Thyroid gland (tissue), 4 donors: ENCODE results near the gene OTUD1.

ENCODE experiments used
- CTCF ChIP-seq, 6 experiments: fragments of 200-600 bp in 3 of 6; fragments of 450-650 bp in 3 of 6; sonication (generic) in 3 of 6; IDR thresholded peaks; one replicate each; pipeline ENCODE4 v1.5.1; 2016 to 2019; ENCODE audit warnings: antibody characterized with exemption in 6 of 6, mild to moderate bottlenecking in 2 of 6, inconsistent platforms in 1 of 6, moderate library complexity in 1 of 6
- POLR2A ChIP-seq, 2 donors: fragments of 450-650 bp; IDR thresholded peaks; one replicate each; pipeline ENCODE4 v1.6.1; 2017; ENCODE audit warnings: antibody characterized with exemption in 2 of 2, mild to moderate bottlenecking in 2 of 2, moderate library complexity in 1 of 2

DNA sequence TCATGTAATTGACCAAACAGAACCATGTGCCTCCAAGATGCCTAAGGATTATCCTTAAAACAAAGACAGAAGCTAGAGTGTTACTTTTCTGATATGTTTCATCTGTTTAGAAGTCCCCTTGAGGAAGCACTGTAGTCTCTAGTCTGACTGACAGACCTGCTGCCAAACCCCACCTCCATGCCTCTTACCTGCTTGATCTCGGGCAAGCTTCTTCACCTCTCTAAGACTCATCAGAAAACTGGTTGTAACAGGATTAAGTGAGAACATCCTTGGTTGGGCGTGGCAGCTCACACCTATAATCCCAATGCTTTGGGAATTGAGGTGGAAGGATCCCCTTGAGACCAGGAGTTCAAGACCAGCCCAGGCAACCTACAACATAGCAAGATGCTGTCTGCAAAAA, 42.2 kb upstream of the OTUD1 start:
- TF ChIP-seq POLR2A (IDR thresholded peaks at IDR 0.05) (no peak), CTCF (IDR thresholded peaks at IDR 0.05) (no peak)
